Neural cell (in vitro differentiated cells): ENCODE results near the gene SUFU. TPM values are rescaled to one million over a fixed set of nuclear protein-coding genes. Genes with fewer than 3 reads are reported as not detected.

Experiments
- H2AFZ ChIP-seq: fragments of 200-600, 300-800 bp; sonication (generic), shearing (Covaris generic); 2 replicates; pipeline ENCODE4 v1.6.0; 2014; ENCODE audit warnings: low read depth, mild to moderate bottlenecking, antibody characterized with exemption, low read length, moderate library complexity
- H3F3A ChIP-seq: fragments of 200-600 bp; shearing (Covaris generic); 2 replicates; pipeline ENCODE4 v1.6.1; 2016; ENCODE audit warnings: mild to moderate bottlenecking, moderate library complexity, mixed read lengths, antibody characterized with exemption, low read length; ENCODE audit not compliant: insufficient read depth, poor library complexity, severe bottlenecking
- H3K27ac ChIP-seq: fragments of 200-600, 300-800 bp; sonication (generic), shearing (Covaris generic); 2 replicates; pipeline ENCODE4 v1.5.1; 2014; ENCODE audit warnings: mild to moderate bottlenecking, low read length, moderate library complexity
- H3K27me3 ChIP-seq: fragments of 300-800, 200-600 bp; sonication (generic), shearing (Covaris generic); 2 replicates; pipeline ENCODE4 v1.6.0; 2014; ENCODE audit warnings: mild to moderate bottlenecking, low read depth, low read length, moderate library complexity; ENCODE audit not compliant: insufficient read depth
- H3K36me3 ChIP-seq: fragments of 300-800, 200-600 bp; sonication (generic), shearing (Covaris generic); 2 replicates; pipeline ENCODE4 v1.5.1; 2014; ENCODE audit warnings: mild to moderate bottlenecking, antibody characterized with exemption, low read length, moderate library complexity; ENCODE audit not compliant: insufficient read depth
- H3K4me2 ChIP-seq: fragments of 300-800, 200-600 bp; sonication (generic), shearing (Covaris generic); 2 replicates; pipeline ENCODE4 v1.6.0; 2014; ENCODE audit warnings: mild to moderate bottlenecking, low read length
- H3K4me3 ChIP-seq: fragments of 300-800, 200-600 bp; sonication (generic), shearing (Covaris generic); 2 replicates; pipeline ENCODE4 v1.5.1; 2014; ENCODE audit warnings: mild to moderate bottlenecking, low read length, moderate library complexity
- H3K79me2 ChIP-seq: fragments of 200-600 bp; shearing (Covaris generic); replicated peaks from 2 replicates; pipeline ENCODE4 v1.6.0; 2014; ENCODE audit warnings: mild to moderate bottlenecking, low read length, moderate library complexity; ENCODE audit not compliant: insufficient read depth
- H3K9ac ChIP-seq: fragments of 300-800, 200-600 bp; sonication (generic), shearing (Covaris generic); 2 replicates; pipeline ENCODE4 v1.6.1; 2016; ENCODE audit warnings: mild to moderate bottlenecking, low read length, mixed read lengths
- H3K9me2 ChIP-seq: fragments of 200-600 bp; shearing (Covaris generic); 2 replicates; pipeline ENCODE4 v1.6.1; 2016; ENCODE audit warnings: mild to moderate bottlenecking, low read length, mixed read lengths; ENCODE audit not compliant: insufficient read depth
- H3K9me3 ChIP-seq: fragments of 200-600, 300-800 bp; sonication (generic), shearing (Covaris generic); 2 replicates; pipeline ENCODE4 v1.6.1; 2016; ENCODE audit warnings: mild to moderate bottlenecking, mixed run types, low read length, moderate library complexity, mixed read lengths
- H4K20me1 ChIP-seq: fragments of 200-600 bp; shearing (Covaris generic); 2 replicates; pipeline ENCODE4 v1.6.1; 2016; ENCODE audit warnings: mild to moderate bottlenecking, mixed run types; ENCODE audit not compliant: insufficient read depth
- CTCF ChIP-seq: fragments of 450-650 bp; IDR thresholded peaks from 2 replicates; pipeline ENCODE4 v1.5.1; 2014; ENCODE audit warnings: antibody characterized with exemption, mild to moderate bottlenecking, moderate library complexity; ENCODE audit not compliant: poor library complexity, severe bottlenecking
- EP300 ChIP-seq: fragments of 450-650 bp; conservative IDR thresholded peaks from 2 replicates; pipeline ENCODE4 v1.6.1; 2014; ENCODE audit warnings: antibody characterized with exemption, mild to moderate bottlenecking, moderate library complexity; ENCODE audit not compliant: poor library complexity, severe bottlenecking
- EZH2 ChIP-seq: fragments of 200-600, 300-800 bp; shearing (Covaris generic), sonication (generic); IDR thresholded peaks from 2 replicates; pipeline ENCODE4 v1.6.1; 2014; ENCODE audit warnings: antibody characterized with exemption, low read length, borderline replicate concordance, mild to moderate bottlenecking; ENCODE audit not compliant: insufficient read depth, poor library complexity, severe bottlenecking
- MXI1 ChIP-seq: fragments of 450-650 bp; conservative IDR thresholded peaks from 2 replicates; pipeline ENCODE4 v1.6.1; 2014; ENCODE audit warnings: antibody characterized with exemption, mild to moderate bottlenecking; ENCODE audit not compliant: poor library complexity, severe bottlenecking
- POLR2AphosphoS5 ChIP-seq: IDR thresholded peaks from 2 replicates; pipeline ENCODE4 v1.6.1; 2012
- RAD21 ChIP-seq: fragments of 450-650 bp; conservative IDR thresholded peaks from 2 replicates; pipeline ENCODE4 v1.6.1; 2014; ENCODE audit warnings: antibody characterized with exemption, mild to moderate bottlenecking, moderate library complexity
- REST ChIP-seq: IDR thresholded peaks from 2 replicates; pipeline ENCODE4 v1.6.1; 2012; ENCODE audit warnings: borderline replicate concordance
- SMC3 ChIP-seq: fragments of 450-650 bp; conservative IDR thresholded peaks from 2 replicates; pipeline ENCODE4 v1.6.1; 2014; ENCODE audit warnings: antibody characterized with exemption, mild to moderate bottlenecking, moderate library complexity; ENCODE audit not compliant: poor library complexity
- TAF1 ChIP-seq: IDR thresholded peaks from 2 replicates; pipeline ENCODE4 v1.6.1; 2012; ENCODE audit warnings: low read depth
- polyA plus RNA-seq: library from polyadenylated mRNA; depleted of rRNA; stranded (reverse); fragments of >200 nt; gene quantifications from 2 replicates; pipeline ENCODE4 v1.2.3, GENCODE V29; 2014

The SUFU gene
- polyA plus RNA-seq, 1 donor from 2014 or later: 4.8 TPM

- no peak overlapping the region for H3K4me3 ChIP-seq
- no peak overlapping the region for H3K4me2 ChIP-seq
- H3F3A ChIP-seq: no peaks in the 10 kb centered on the region
- no peaks in the 10 kb centered on the region for H3K36me3 ChIP-seq
- no peak overlapping the region for H3K27ac ChIP-seq
- H3K79me2 ChIP-seq: no peaks in the 10 kb centered on the region
- H2AFZ ChIP-seq: no peak overlapping the region
- no peaks in the 10 kb centered on the region for H3K9me2 ChIP-seq
- no peak overlapping the region for H3K9ac ChIP-seq
- H3K9me3 ChIP-seq: no peaks in the 10 kb centered on the region
- H3K27me3 ChIP-seq: no peaks in the 10 kb centered on the region
- no peaks in the 10 kb centered on the region for H4K20me1 ChIP-seq
- TF ChIP-seq POLR2AphosphoS5 (no peak), CTCF (no peak), REST (no peak), EP300 (no peak), SMC3 (no peak), MXI1 (no peak), TAF1 (no peak), RAD21 (no peak), EZH2 (no peak)
These were observed 45.1 kb upstream of the SUFU start for GRCh38 chr10:102458656-102459055.

GRCh38 chr10:102460836-102461186 is 43.0 kb upstream of the SUFU start:
- H3F3A ChIP-seq: no peaks in the 10 kb centered on the region
- H3K4me3 ChIP-seq: peak overlapping the region; percentile 75
- no peaks in the 10 kb centered on the region for H3K9me3 ChIP-seq
- H3K9me2 ChIP-seq: no peaks in the 10 kb centered on the region
- H3K9ac ChIP-seq: peak overlapping the region; percentile 72
- H3K4me2 ChIP-seq: no peak overlapping the region
- no peaks in the 10 kb centered on the region for H3K36me3 ChIP-seq
- peak overlapping the region; percentile 99 for H2AFZ ChIP-seq
- H3K79me2 ChIP-seq: no peaks in the 10 kb centered on the region
- H3K27ac ChIP-seq: peak overlapping the region; percentile 80
- no peaks in the 10 kb centered on the region for H3K27me3 ChIP-seq
- no peaks in the 10 kb centered on the region for H4K20me1 ChIP-seq
- TF ChIP-seq TAF1: peak; percentile 50
- TF ChIP-seq REST: peak; percentile 20
- no peak for TF ChIP-seq CTCF
- no peak for TF ChIP-seq RAD21
- TF ChIP-seq EZH2: no peak
